Stimulated activated CD8-positive, alpha-beta memory T cell treated with anti-CD3 and anti-CD28 coated beads, Interleukin-7, amount 100 ng/mL, for 48 hours (primary cell): ENCODE measurements around the gene CHRNA9.
A peak's percentile ranks its signal among the peaks of the same experiment; 100 is the strongest.

ENCODE experiments used
- DNase-seq, 2 donors: peaks; one replicate each; pipeline ENCODE4 v3.0.0-alpha.2; 2020; ENCODE audit warnings: low read depth in 1 of 2; ENCODE audit errors: extremely low read depth in 1 of 2

The CHRNA9 gene

DNA sequence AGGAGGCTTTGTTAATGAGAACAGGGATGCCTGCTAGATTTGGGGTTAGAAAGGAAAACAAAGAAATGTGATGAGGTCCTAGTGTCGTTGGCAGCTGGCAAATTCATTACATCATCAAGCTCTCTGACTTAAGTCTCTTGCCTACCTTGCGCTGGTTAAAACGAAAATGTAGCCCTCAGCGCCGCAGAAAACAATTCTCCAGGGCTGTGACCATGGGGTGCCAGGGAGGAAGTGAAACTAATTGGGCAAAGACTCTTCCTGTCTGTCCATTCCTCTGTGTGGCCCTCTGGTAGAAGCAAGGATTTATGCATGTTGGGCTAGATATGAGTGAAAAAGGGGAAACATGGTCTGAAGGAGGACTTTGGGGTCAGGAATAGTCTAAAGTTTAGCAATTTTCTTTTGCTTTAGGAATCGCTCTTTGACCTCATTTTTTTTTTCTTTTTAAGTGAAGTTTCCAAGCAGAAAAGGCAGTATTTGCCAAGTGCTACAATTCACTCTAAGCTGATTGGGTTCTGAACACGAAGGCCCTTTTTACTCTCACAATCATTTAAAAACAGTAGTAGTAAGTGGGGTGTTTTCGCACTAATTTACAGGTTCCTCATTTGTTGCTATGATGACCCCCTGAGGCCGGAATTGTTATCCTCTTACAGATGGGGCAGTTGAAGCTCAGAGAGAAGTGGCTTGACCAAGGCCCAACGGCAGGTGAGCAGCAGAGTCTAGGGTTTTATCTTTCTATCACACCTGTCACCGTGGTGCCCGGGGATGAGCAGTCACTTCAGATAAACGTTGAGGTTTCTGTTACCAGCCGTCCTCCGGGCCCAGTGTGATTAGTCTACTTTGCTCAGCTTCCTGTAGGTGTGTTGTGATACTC, 27.3 kb upstream of the CHRNA9 start:
- DNase-seq, result peak; percentile 46 to 62

DNA sequence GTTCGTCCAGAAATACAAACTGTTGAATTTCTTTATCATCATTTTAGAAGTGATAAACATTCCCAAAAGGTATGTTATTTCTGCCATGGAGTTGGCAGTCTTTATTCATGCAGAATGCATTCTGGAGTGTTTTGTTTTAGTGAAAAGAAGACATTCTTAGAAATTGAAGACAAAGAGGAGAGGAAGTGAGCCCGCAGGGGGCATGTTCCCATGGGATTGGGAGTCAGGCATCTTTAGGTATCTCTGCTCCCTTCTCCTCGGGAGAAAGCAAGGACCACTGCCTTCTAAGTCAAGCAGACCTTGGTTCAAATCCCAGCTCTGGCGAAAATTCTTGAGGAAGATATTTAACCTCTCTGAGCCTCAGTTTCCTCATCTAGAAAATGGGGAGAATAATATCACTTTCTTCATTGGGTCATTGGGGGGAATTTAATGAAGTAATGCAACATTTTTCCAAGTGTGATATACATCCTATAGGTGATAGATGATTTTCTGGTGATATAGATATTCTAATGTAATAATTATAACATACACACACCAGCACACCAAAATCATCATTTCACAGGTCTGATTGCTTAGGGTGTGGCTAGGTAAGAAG, 26.5 kb upstream of the CHRNA9 start:
- DNase-seq, result no peak

DNA sequence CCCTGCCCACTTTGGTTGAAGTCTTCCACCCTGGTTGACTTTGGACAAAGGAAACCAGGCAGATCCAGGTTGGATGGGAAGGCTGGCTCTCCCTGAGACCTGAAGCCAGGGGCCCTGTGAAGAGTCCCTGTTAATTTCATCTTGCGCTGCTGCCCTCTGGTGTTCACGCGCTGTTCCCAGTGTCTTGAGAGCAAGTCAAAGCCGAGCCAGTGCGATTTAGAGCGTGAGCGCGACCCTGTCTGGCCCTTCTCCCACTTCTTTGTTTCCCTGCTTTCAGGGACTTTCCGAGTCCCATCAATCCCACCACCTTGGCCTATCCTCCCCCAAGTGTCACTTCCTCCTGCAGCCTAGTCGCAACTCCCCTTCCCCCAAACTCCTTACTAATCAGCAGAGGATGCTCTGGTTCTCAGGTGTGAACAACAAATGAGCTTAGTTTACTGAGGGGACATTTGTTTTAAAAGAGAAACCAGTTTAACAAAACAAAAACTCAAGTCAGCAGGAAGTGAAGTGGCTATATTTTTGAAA, 25.8 kb upstream of the CHRNA9 start:
- DNase-seq, result peak; percentile 67 to 87

- DNase-seq, result no peak
Observed at GRCh38 chr4:40310225-40310624, 24.9 kb upstream of the CHRNA9 start.

GRCh38 chr4:40311811-40312346, 23.3 kb upstream of the CHRNA9 start:
- DNase-seq, result no peak

GRCh38 chr4:40314951-40315350, 20.2 kb upstream of the CHRNA9 start:
- no peak for DNase-seq

GRCh38 chr4:40316333-40316781, 18.8 kb upstream of the CHRNA9 start:
- no peak for DNase-seq

- DNase-seq, result no peak
Observed at GRCh38 chr4:40316782-40317635, 18.1 kb upstream of the CHRNA9 start.

- no peak for DNase-seq
Observed at GRCh38 chr4:40317916-40318658, 17.0 kb upstream of the CHRNA9 start.

DNA sequence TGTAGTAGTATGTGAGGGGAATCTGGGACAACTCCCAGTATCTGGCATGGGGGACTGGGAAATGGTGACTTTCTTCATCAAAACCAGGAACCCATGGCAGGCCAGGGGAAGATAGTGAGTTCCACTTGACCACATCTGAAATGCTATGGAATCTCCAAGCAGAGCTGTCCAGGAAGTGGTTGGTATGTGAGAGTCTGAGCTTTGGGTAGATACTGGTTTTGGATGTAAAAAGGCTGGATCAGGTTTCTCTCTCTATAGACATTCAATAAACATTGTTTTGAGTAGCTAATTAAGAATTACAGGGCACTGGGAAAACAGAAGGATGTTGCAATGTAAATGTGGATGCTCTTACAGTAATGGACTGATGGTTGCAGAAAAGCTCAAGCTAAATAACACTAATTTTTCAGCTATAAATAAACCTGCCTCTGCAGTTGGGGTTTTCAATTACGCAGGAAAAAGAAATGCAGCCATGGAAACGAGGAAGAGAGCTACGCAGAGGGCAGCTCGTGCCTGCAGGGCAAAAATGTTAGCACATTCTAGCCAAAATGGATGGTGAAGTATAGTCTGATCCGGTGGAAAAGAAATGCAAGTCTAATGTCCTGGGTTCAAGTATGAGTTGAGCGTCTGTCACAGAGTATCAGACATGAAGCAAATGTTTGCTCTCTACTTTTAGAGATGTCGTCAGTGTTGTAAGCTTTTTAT, 13.4 kb upstream of the CHRNA9 start:
- no peak for DNase-seq

DNA sequence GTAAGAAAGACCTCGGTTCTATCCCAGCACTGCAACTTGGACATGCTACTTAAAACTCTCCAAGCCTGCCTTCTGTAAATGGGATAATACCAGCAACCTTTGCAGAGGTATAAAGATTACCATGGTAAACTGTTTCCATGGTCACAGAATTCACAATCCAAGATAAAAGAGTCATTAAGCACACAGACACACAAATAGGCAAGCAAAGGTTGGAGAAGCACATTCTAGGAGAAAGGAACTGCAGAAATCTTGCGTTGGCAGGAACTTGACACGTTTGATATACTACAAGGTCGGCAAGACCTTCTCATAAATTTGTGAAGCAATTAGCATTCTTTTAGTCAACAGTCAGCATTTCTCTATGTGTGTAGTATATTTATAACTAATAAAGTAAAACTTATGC, 12.3 kb upstream of the CHRNA9 start:
- no peak for DNase-seq

DNA sequence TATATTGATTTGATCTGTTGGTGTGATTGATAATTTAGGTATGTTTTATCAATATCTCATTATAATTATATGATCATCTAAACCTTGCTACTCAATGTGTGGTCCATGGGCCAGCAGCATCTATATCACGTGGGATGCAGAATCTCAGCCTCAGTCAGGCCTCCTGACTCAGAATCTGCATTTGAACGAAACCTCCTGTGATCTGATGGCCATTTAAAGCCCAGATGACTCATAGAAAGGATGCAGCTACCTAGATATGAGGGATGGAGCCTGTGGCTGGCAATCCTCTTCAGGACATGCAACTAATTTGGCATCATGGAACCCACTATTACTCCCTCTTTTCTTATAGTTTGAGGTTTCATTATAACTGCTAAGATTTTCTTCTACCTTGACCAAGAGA, 11.3 kb upstream of the CHRNA9 start:
- DNase-seq, result no peak

GRCh38 chr4:40325406-40326019, 9.6 kb upstream of the CHRNA9 start:
- peak in 1 of 2 donors; percentile 40 for DNase-seq

GRCh38 chr4:40327340-40327739, 7.8 kb upstream of the CHRNA9 start:
- no peak for DNase-seq

GRCh38 chr4:40328383-40328782, 6.8 kb upstream of the CHRNA9 start:
- no peak for DNase-seq

DNA sequence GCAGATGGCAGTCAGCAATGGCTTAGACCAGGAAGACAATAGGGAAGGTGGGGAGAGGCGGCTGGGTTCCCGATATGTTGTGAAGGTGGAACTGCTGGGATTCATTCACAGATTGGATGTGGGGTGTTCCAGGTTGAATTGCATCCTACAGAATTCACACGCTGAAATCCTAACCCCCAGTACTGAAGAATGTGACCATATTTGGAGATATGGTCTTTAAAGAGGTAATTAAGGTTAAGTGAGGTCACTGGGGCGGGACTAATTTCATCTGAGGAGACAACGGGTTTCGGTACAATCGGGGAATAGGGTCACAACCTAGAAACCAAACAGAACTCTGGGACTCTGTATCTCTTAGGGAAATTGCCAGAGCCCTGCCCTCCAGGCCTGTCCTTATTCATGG, 5.3 kb upstream of the CHRNA9 start:
- DNase-seq, result no peak

DNA sequence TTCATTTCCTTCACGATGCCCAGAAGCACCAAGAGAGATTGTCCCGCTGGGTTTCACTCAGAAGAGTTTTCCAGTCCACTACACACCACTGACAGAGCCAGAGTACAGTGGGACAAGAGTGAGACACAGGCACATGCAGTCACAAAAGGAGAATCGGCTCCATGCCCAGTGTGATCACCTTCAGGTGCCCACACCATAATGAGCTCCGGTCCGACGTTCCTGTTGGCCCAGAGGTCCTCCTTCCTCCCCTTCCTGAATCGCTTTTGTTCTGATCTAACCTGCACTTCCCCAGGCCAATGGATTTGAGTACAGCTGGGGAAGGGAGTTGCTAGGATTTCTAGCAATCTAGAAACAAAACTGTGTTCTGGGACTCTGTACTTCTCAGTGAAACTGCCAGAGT, 4.6 kb upstream of the CHRNA9 start:
- DNase-seq, result no peak

DNA sequence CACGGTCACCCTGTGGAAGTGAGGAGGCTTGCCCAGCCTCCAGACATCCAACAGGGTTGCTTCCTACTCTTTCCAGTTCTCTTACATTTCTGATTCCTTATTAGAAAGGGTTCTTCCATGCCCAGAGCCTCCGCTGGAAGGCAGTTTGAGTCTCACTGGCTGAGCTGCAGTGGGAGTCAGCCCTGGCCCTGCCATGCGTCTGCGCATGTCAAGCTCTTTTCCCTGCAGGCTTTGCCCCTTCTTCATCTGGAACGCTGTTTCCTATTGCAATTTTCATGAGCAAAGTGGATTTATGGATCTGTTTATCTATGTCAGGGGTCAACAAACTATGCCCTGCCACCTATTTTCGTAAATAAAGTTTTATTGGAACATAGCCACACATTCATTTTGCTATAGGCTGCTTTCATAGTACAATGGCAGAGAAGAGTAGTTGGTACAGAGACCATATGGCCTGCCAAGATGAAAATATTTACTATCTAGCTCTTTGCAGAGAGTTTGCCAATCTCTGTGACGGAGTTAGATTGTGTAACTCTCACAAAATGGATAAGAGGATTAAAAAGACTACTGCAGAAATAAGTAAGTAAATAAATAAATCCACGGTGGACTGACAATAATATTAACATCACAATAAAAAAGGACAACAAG, 3.9 kb upstream of the CHRNA9 start:
- no peak for DNase-seq

DNA sequence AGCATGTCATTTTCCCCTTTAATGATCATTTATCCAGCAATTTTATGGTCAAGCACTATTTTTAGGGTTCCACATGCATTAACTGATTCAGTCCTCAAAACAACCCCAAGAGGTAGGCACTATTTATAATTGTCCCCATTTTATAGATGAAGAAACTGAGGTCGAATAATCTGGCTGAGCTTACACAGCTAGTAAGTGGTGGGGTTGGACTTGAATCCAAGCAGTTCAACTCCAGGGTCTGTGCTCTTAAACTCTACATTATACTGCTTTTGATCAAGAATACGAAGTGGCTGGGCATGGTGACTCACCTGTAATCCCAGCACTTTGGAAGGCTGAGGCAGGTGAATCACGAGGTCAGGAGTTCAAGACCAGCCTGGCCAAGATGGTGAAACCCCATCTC, 3.2 kb upstream of the CHRNA9 start:
- DNase-seq, result no peak
